Body of pancreas (tissue), 4 donors: Measurements from ENCODE around the gene SKAP2. TPM values are rescaled to one million over a fixed set of nuclear protein-coding genes. Genes with fewer than 3 reads are reported as not detected.

Experiments used
- ATAC-seq: fragments of 150-250 bp; one replicate; pipeline ENCODE4 v1.9.1; 2016
- DNase-seq, 4 donors: peaks; one replicate each; pipeline ENCODE4 v3.0.0-alpha.2; 2019
- H3K27ac ChIP-seq, 4 donors: fragments of 200-600 bp; sonication (generic); 1 replicate in 3 of 4; 2 replicates in 1 of 4; pipeline versions ENCODE4 v1.5.1 to v1.6.1; 2016 to 2019; ENCODE audit warnings: mild to moderate bottlenecking in 1 of 4, mixed read lengths in 1 of 4, moderate library complexity in 1 of 4
- H3K27me3 ChIP-seq, 2 donors: fragments of 200-600 bp; sonication (generic); one replicate each; pipeline ENCODE4 v1.6.0; 2016; ENCODE audit warnings: mild to moderate bottlenecking in 1 of 2
- H3K36me3 ChIP-seq, 2 donors: fragments of 200-600 bp; sonication (generic); replicated peaks in 1 of 2; 2 replicates each; pipeline ENCODE4 v1.5.1; 2016; ENCODE audit warnings: low read depth in 2 of 2; ENCODE audit not compliant: insufficient read depth in 1 of 2
- H3K4me1 ChIP-seq: fragments of 200-600 bp; sonication (generic); one replicate; pipeline ENCODE4 v1.6.0; 2016
- H3K4me3 ChIP-seq, 2 donors: fragments of 200-600 bp; sonication (generic); 1 replicate in 1 of 2; 2 replicates in 1 of 2; pipeline ENCODE4 v1.5.1; 2016 to 2019
- H3K9me3 ChIP-seq, 3 donors: fragments of 200-600 bp; sonication (generic); 1 replicate in 2 of 3; 2 replicates in 1 of 3; pipeline ENCODE4 v1.5.1; 2016
- POLR2A ChIP-seq, 3 donors: fragments of 450-650 bp; IDR thresholded peaks; one replicate each; pipeline ENCODE4 v1.6.1; 2016; ENCODE audit warnings: antibody characterized with exemption in 3 of 3, mild to moderate bottlenecking in 2 of 3
- WGBS, 2 donors: methylation state at CpG; one replicate each; pipeline ENCODE4 v1.1.5; 2017; 5-methylcytosine and 5-hydroxymethylcytosine counted together
- intact Hi-C: fragments of 100-400 bp; cut with DNase I; formaldehyde crosslinking; loops from one replicate; pipeline ENCODE4 v1.15.1; 2023
- total RNA-seq, 2 donors: library from RNA; depleted of rRNA; stranded (reverse); fragments of >200 nt; gene quantifications; one replicate each; pipeline ENCODE4 v1.1.0, GENCODE V29; 2016
- TF ChIP-seq, protein P1 (sequence below), 7 experiments: fragments of 450-650 bp in 4 of 7; fragments of 200-600 bp in 3 of 7; sonication (generic) in 3 of 7; IDR thresholded peaks; one replicate each; pipeline ENCODE4 v1.5.1; 2016 to 2019; ENCODE audit warnings: antibody characterized with exemption in 7 of 7

SKAP2 gene
- total RNA-seq, 2 donors from 2014 or later = 8.6 to 12.7 TPM

DNA sequence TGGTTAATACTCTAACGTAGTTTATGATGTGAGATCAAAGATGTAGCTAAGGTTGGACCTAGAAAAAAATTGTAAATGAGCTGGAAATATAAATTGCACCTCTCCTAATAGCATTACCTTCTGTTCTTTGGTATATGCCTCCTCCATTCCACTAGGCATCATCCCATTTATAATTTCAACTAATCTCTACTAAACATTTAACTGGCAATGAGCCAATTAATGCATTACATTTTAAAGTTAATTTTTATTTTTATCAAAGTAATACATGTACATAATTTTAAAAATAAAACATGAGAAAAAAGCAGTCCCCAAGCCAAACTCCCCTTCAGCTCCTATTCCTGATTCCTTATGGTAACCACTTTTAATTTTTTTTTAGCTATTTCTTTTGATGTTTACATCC lies 35.1 kb upstream of the SKAP2 start:
- Histone ChIP-seq H3K4me3 (no peak overlapping the region), H3K9me3 (no peaks in the 10 kb centered on the region), H3K4me1 (no peaks in the 10 kb centered on the region), H3K27me3 (no peaks in the 10 kb centered on the region), H3K36me3 (no peaks in the 10 kb centered on the region), H3K27ac (no peak overlapping the region)
- intact Hi-C loops = no loop called here
- TF ChIP-seq POLR2A (IDR thresholded peaks at IDR 0.05) = no peak
- TF ChIP-seq, protein P1, sequence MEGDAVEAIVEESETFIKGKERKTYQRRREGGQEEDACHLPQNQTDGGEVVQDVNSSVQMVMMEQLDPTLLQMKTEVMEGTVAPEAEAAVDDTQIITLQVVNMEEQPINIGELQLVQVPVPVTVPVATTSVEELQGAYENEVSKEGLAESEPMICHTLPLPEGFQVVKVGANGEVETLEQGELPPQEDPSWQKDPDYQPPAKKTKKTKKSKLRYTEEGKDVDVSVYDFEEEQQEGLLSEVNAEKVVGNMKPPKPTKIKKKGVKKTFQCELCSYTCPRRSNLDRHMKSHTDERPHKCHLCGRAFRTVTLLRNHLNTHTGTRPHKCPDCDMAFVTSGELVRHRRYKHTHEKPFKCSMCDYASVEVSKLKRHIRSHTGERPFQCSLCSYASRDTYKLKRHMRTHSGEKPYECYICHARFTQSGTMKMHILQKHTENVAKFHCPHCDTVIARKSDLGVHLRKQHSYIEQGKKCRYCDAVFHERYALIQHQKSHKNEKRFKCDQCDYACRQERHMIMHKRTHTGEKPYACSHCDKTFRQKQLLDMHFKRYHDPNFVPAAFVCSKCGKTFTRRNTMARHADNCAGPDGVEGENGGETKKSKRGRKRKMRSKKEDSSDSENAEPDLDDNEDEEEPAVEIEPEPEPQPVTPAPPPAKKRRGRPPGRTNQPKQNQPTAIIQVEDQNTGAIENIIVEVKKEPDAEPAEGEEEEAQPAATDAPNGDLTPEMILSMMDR (IDR thresholded peaks at IDR 0.05) = no peak
- 56 to 65% methylated on average over 1 of the region's 1 CpG for WGBS, 2 donors
- ATAC-seq = no peak
- DNase-seq = no peak

DNA sequence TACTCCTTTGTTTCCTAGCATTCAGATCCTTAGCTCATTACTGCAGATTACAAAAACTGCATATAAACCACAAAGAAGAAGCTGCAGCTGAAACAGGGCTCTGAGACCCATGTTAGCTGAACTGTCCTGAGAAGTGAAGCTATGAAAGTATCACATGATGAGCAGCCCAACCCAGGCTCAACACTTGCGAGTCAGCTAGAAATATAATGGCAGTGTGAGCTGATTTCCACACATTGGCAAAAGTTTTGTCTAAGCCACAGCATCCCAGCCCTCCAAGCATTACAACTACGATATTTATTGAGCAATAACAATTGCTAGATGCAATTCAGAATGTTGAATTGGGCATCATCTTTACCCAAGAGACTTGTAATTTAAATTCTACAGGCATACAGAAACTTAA lies 34.5 kb upstream of the SKAP2 start:
- no peak overlapping the region for H3K27ac ChIP-seq
- ATAC-seq (no peak), DNase-seq (peak in 1 of 4 donors; percentile 2)
- no peaks in the 10 kb centered on the region for H3K36me3 ChIP-seq
- H3K4me3 ChIP-seq = no peak overlapping the region
- intact Hi-C loops = no loop called here
- TF ChIP-seq POLR2A (IDR thresholded peaks at IDR 0.05) = no peak
- TF ChIP-seq, protein P1 (IDR thresholded peaks at IDR 0.05) = no peak
- WGBS, 2 donors = 68 to 69% methylated on average over 2 of the region's 2 CpGs
- H3K4me1 ChIP-seq = no peaks in the 10 kb centered on the region
- H3K9me3 ChIP-seq = no peaks in the 10 kb centered on the region
- H3K27me3 ChIP-seq = no peaks in the 10 kb centered on the region

GRCh38 chr7:26897928-26898327 lies 33.5 kb upstream of the SKAP2 start:
- no peak for DNase-seq
- intact Hi-C loops = no loop called here
- Histone ChIP-seq H3K9me3 (no peaks in the 10 kb centered on the region), H3K4me1 (no peaks in the 10 kb centered on the region), H3K4me3 (no peak overlapping the region), H3K36me3 (no peaks in the 10 kb centered on the region), H3K27me3 (no peaks in the 10 kb centered on the region), H3K27ac (no peak overlapping the region)
- 80 to 93% methylated on average over 1 of the region's 1 CpG for WGBS, 2 donors
- no peak for ATAC-seq
- TF ChIP-seq, protein P1 (IDR thresholded peaks at IDR 0.05) = no peak
- no peak for TF ChIP-seq POLR2A (IDR thresholded peaks at IDR 0.05)

DNA sequence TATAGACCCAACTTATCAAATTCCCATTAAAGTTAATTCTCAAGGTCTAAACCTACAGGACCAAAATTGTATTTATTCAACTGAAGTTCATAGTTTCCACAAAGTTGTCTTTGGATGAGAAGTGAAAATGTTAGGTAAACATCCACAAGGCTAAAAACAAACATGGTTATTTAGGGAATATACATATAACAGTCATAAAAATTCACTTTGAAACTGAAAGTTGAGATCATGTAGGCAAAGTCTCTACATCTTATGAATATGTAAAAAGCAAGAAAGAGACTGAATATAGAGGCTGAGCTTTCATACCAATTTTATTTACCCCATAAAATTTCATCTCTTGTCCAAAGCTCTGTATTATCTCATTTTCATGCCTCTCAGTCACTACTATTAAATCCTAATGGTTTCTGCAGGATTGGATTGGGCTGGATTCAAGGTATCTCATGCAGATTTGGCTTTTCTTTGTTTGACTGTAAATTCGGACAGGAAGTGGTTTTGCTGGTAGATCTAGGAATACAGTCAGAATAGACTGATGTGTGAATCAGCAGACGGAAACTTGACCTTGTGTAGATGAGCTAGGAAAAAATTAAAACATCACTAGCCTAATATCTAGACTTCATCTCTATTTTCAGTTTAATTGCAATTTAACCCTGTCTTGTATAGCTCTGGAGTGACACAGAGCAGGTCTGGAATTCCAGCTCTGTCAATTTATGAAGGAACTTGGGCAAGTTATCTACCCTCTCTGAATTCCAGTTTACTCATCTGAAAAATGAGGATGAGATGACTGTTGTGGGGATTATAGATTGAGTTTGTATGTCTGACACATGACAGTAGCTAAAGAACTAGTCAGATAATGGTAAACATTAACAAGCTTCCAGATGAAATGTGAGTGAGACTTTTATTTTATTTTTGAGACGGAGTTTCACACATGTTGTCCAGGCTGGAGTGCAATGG lies 27.3 kb upstream of the SKAP2 start:
- TF ChIP-seq, protein P1 (IDR thresholded peaks at IDR 0.05) = no peak
- TF ChIP-seq POLR2A (IDR thresholded peaks at IDR 0.05) = no peak
- intact Hi-C loops = no loop called here
- Histone ChIP-seq H3K9me3 (no peaks in the 10 kb centered on the region), H3K27me3 (no peaks in the 10 kb centered on the region), H3K36me3 (no peaks in the 10 kb centered on the region), H3K27ac (no peak overlapping the region), H3K4me1 (no peaks in the 10 kb centered on the region), H3K4me3 (no peak overlapping the region)
- WGBS, 2 donors = 55 to 58% methylated on average over 3 of the region's 3 CpGs
- DNase-seq = no peak
- ATAC-seq = no peak
